NCI-H748 treated with DMSO at 0.1 percent for 48 hours (cell line): Measurements from ENCODE around the gene SULT6B1.

Experiments
- DNase-seq: peaks from one replicate; lab custom pipeline; 2025; lab: John Stamatoyannopoulos, UW

The SULT6B1 gene

GRCh38 chr2:37148325-37148724 lies 40.1 kb downstream of the SULT6B1 start:
- DNase-seq: no peak

- DNase-seq: no peak
These were observed 42.4 kb downstream of the SULT6B1 start for GRCh38 chr2:37146062-37146461.

GRCh38 chr2:37143974-37144373 lies 44.5 kb downstream of the SULT6B1 start:
- DNase-seq: no peak

DNA sequence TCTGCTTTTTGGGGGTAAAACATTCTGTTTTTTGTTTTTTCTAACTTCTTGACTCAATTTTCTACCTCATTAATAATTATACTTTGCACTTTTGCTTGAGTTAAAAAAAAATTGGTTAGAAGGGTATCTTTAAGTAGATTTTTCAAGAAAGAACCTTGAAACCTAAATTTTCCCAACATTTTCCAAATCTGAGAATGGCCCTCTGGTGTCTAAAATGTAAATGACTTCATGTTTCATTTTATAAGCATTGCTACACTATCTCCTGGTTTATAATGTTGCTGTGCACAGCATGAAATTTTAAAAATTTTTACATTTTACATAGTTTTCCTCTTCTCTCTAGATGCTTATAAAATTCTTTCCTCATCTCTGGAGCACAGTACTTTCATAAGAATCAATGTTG lies 45.9 kb downstream of the SULT6B1 start:
- DNase-seq: no peak

DNA sequence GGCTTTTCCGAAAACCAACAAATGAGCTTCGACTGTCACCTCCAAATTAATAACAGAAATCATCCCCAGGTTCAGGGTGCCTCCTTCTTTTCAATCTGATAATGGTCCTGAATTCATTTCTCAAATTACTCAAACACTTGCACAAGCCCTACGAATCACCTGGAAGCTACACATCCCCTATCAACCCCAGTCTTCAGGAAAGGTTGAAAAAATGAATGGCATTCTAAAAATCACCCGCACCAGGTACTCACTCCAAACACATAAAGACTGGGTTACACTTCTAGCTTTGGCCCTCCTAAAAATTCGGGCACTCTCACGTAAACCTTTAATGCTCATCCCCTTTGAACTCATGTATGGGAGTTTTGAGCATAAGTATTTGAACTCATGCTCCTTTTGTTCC lies 55.6 kb downstream of the SULT6B1 start:
- no peak for DNase-seq

- DNase-seq: no peak
These were observed 63.1 kb downstream of the SULT6B1 start for GRCh38 chr2:37125416-37125815.

DNA sequence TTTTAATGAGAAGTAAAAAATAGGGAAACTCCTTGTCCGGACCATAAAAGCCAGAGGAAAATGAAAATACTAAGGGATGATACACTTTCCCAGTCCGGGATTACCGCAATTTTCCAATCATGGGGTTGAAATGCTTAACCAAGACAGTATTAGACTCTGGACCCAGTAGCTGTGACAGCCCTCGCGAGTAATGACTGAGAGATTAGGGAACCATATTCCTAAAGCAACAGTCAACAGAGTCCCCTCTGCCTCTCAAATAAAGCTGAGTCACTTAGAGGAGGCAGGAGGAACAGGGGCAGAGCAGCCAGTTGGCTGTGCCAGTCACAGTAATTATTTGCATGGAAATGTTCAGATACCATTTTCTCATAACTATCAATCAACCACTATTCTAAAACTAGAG lies 69.3 kb downstream of the SULT6B1 start:
- no peak for DNase-seq
